ENCODE data around the gene XIRP2. TPM values are rescaled to one million over a fixed set of nuclear protein-coding genes. Genes with fewer than 3 reads are reported as not detected.

The XIRP2 gene
- total RNA-seq, 1 experiment from 2014 or later, result not detected

- TF ChIP-seq SRF (IDR thresholded peaks at IDR 0.05; ENCODE audit: low read depth) (no peak), SIN3A (IDR thresholded peaks at IDR 0.05; ENCODE audit: low read depth) (no peak), ZBTB33 (IDR thresholded peaks at IDR 0.05; ENCODE audit: extremely low read depth, insufficient replicate concordance, low read length) (no peak), FOSL1 (IDR thresholded peaks at IDR 0.05; ENCODE audit: low read depth) (no peak), ATF3 (IDR thresholded peaks at IDR 0.05) (no peak), MAX (IDR thresholded peaks at IDR 0.05) (no peak)
These were observed 383.7 kb downstream of the XIRP2 start (continued) for GRCh38 chr2:167271932-167272331.

- Histone ChIP-seq H3K27me3 (ENCODE audit: insufficient read depth, low read length) (no peaks in the 10 kb centered on the region), H3K4me2 (ENCODE audit: low read length) (no peak overlapping the region), H3K79me2 (ENCODE audit: insufficient read depth, low read length) (no peaks in the 10 kb centered on the region), H3K9me3 (ENCODE audit: control insufficient read depth in 1 of 2, insufficient read depth in 1 of 2, low read depth in 1 of 2, low read length in 2 of 2) (no peaks in the 10 kb centered on the region), H3K9me2 (ENCODE audit: insufficient read depth) (no peaks in the 10 kb centered on the region), H3K4me3 (replicated peaks in 1 of 2; ENCODE audit: low read depth in 1 of 2, low read length in 2 of 2) (no peak overlapping the region), H3K4me1 (ENCODE audit: control insufficient read depth in 1 of 2, insufficient read depth in 2 of 2, low read length in 2 of 2) (no peaks in the 10 kb centered on the region), H2AFZ (ENCODE audit: low read depth, low read length, poor library complexity, severe bottlenecking) (no peak overlapping the region), H3K36me3 (ENCODE audit: control insufficient read depth in 1 of 2, insufficient read depth in 2 of 2, low read length in 2 of 2) (no peaks in the 10 kb centered on the region), H3K9ac (ENCODE audit: low read length) (no peak overlapping the region), H4K20me1 (ENCODE audit: insufficient read depth) (no peaks in the 10 kb centered on the region), H3K27ac (ENCODE audit: low read depth, low read length) (no peak overlapping the region)
- DNase-seq (ENCODE audit: low read depth, low spot score) (no peak), ATAC-seq (no peak)
- no peak for TF ChIP-seq CEBPB (IDR thresholded peaks at IDR 0.05; ENCODE audit: low read depth)
- ChIA-PET RAD21 (ENCODE audit: low non-redundant PET in 1 of 2, low total read pairs in 2 of 2, uncharacterized antibody in 2 of 2, unreplicated experiment in 2 of 2) (no interaction called here), POLR2A (no interaction called here), CTCF (no interaction called here)
- BruUV-seq (replicated peaks), result no TSS peak
- intact Hi-C loops (cut with micrococcal nuclease), result no loop called here
These were observed 386.8 kb downstream of the XIRP2 start for GRCh38 chr2:167275046-167275445.
